Right lobe of liver (tissue), 6 donors: ENCODE results near the gene ACER3. TPM values are rescaled to one million over a fixed set of nuclear protein-coding genes. Genes with fewer than 3 reads are reported as not detected.
"Not testable (repeated sequence)": the region's sequence is repeated elsewhere in the genome, so short reads cannot be mapped to it uniquely, and the experiment has no call there.

Experiments
- ATAC-seq, 4 donors: fragments of 200-7000 bp; cut with Tn5 transposase; one replicate each; pipeline ENCODE4 v1.9.1; 2020; ENCODE audit warnings: mild to moderate bottlenecking in 4 of 4, moderate library complexity in 4 of 4
- DNase-seq, 3 donors: peaks; one replicate each; pipeline ENCODE4 v3.0.0-alpha.2; 2020
- H3K27ac ChIP-seq, 3 donors: fragments of 200-600 bp; one replicate each; pipeline ENCODE4 v1.8.0; 2022
- H3K27me3 ChIP-seq, 2 donors: fragments of 200-600 bp; one replicate each; pipeline ENCODE4 v1.8.0; 2022
- H3K36me3 ChIP-seq, 4 donors: fragments of 200-600 bp; sonication (generic) in 1 of 4; one replicate each; pipeline versions ENCODE4 v1.5.1 to v1.8.0; 2017 to 2022; ENCODE audit warnings: control low read depth in 1 of 4
- H3K4me1 ChIP-seq, 4 donors: fragments of 200-600 bp; sonication (generic) in 1 of 4; one replicate each; pipeline versions ENCODE4 v1.5.1 to v1.8.0; 2017 to 2022; ENCODE audit warnings: control low read depth in 1 of 4
- H3K4me3 ChIP-seq, 3 donors: fragments of 200-600 bp; one replicate each; pipeline ENCODE4 v1.8.0; 2022
- H3K9me3 ChIP-seq, 4 donors: fragments of 200-600 bp; sonication (generic) in 1 of 4; one replicate each; pipeline versions ENCODE4 v1.5.1 to v1.8.0; 2017 to 2022; ENCODE audit warnings: control low read depth in 1 of 4
- POLR2A ChIP-seq: fragments of 450-650 bp; IDR thresholded peaks from one replicate; pipeline ENCODE4 v1.6.1; 2017; ENCODE audit warnings: antibody characterized with exemption, mild to moderate bottlenecking
- WGBS: methylation state at CpG from one replicate; pipeline ENCODE4 v1.1.6; 2018; ENCODE audit warnings: low coverage, low lambda C conversion rate; ENCODE audit not compliant: insufficient coverage; ENCODE audit errors: missing lambda C conversion rate; 5-methylcytosine and 5-hydroxymethylcytosine counted together
- intact Hi-C, 2 donors: fragments of 100-400 bp; cut with DNase I; formaldehyde crosslinking; loops; one replicate each; pipeline versions ENCODE4 v1.11.2 to v1.14.1; 2022
- total RNA-seq, 6 experiments: library from RNA; depleted of rRNA in 2 of 6; stranded (reverse); fragments of >200 nt in 2 of 6; fragmentation: NEBNext Ultra II Directional in 3 of 6; extraction: Animal tissue kit (Norgen Biotek cat#: 25700) in 3 of 6; gene quantifications; one replicate each; pipeline versions ENCODE4 v1.1.0 to v1.2.4, GENCODE V29; 2016 to 2023
- TF ChIP-seq, protein P1 (sequence below), 4 donors: fragments of 200-600 bp in 3 of 4; fragments of 450-650 bp in 1 of 4; IDR thresholded peaks; one replicate each; pipeline versions ENCODE4 v1.5.1 to v1.8.0; 2016 to 2022; ENCODE audit warnings: antibody characterized with exemption in 4 of 4, mild to moderate bottlenecking in 2 of 4
- donor health status: DM: no; HTN: yes; CAD: no.
- donor health status: DM: no; HTN: no; CAD: no.
- donor health status: DM: no; HTN: no; CAD: no.
- donor health status: DM: no; HTN: yes; CAD: no.
- donor health status: DM: no; HTN: yes; CAD: no.

Gene ACER3
- total RNA-seq, 6 experiments from 2014 or later, result 5.1 to 11.6 (median 7.3) TPM

GRCh38 chr11:76849376-76849775 is 11.3 kb upstream of the ACER3 start:
- intact Hi-C loops, result no loop called here
- DNase-seq, result no peak
- Histone ChIP-seq H3K27me3 (no peaks in the 10 kb centered on the region), H3K36me3 (no peaks in the 10 kb centered on the region), H3K4me1 (peaks cover 0 to 15% (median 6%) of the 10 kb centered on the region in 4 donors), H3K9me3 (no peaks in the 10 kb centered on the region), H3K27ac (no peak overlapping the region), H3K4me3 (no peak overlapping the region)
- TF ChIP-seq, protein P1, sequence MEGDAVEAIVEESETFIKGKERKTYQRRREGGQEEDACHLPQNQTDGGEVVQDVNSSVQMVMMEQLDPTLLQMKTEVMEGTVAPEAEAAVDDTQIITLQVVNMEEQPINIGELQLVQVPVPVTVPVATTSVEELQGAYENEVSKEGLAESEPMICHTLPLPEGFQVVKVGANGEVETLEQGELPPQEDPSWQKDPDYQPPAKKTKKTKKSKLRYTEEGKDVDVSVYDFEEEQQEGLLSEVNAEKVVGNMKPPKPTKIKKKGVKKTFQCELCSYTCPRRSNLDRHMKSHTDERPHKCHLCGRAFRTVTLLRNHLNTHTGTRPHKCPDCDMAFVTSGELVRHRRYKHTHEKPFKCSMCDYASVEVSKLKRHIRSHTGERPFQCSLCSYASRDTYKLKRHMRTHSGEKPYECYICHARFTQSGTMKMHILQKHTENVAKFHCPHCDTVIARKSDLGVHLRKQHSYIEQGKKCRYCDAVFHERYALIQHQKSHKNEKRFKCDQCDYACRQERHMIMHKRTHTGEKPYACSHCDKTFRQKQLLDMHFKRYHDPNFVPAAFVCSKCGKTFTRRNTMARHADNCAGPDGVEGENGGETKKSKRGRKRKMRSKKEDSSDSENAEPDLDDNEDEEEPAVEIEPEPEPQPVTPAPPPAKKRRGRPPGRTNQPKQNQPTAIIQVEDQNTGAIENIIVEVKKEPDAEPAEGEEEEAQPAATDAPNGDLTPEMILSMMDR (IDR thresholded peaks at IDR 0.05), result no peak
- TF ChIP-seq POLR2A, result no peak
- 88% methylated on average over 3 of the region's 3 CpGs for WGBS
- ATAC-seq, result no peak

DNA sequence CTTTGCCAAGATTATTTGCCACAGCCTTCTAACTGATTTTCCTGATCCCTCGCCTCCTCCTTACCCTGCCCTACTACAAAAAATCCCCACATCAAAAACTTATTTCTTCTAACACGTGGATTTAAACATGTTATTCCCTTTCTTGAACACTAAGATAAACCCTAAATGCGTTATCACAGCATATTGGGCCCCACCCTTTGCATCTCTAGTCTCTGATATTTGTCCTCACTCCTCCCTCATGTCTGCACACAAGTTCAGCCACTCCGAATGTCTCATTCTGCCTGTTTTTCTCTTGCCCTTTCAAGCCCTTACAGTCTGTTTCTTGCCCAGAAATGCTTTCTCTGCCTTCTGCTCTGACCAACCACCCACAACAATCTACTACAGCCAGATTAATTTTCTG is 10.6 kb upstream of the ACER3 start:
- DNase-seq (no peak), ATAC-seq (no peak)
- H3K27ac ChIP-seq, result no peak overlapping the region
- H3K9me3 ChIP-seq, result no peaks in the 10 kb centered on the region
- H3K27me3 ChIP-seq, result no peaks in the 10 kb centered on the region
- H3K36me3 ChIP-seq, result no peaks in the 10 kb centered on the region
- no peak for TF ChIP-seq POLR2A
- TF ChIP-seq, protein P1 (IDR thresholded peaks at IDR 0.05), result no peak
- no peak overlapping the region for H3K4me3 ChIP-seq
- WGBS, result 72% methylated on average over 4 of the region's 4 CpGs
- H3K4me1 ChIP-seq, result peaks cover 0 to 9% (median 2%) of the 10 kb centered on the region in 4 donors
- intact Hi-C loops, result no loop called here

- peaks cover 0 to 9% (median 2%) of the 10 kb centered on the region in 4 donors for H3K4me1 ChIP-seq
- no peak overlapping the region for H3K4me3 ChIP-seq
- DNase-seq (peak; percentile 65 to 88 (median 82)), ATAC-seq (peak; percentile 99)
- intact Hi-C loops, result no loop called here
- H3K36me3 ChIP-seq, result no peaks in the 10 kb centered on the region
- no peak for TF ChIP-seq POLR2A
- TF ChIP-seq, protein P1 (IDR thresholded peaks at IDR 0.05), result no peak
- H3K27me3 ChIP-seq, result no peaks in the 10 kb centered on the region
- H3K27ac ChIP-seq, result no peak overlapping the region
- H3K9me3 ChIP-seq, result no peaks in the 10 kb centered on the region
- 21% methylated on average over 5 of the region's 6 CpGs for WGBS
Observed at GRCh38 chr11:76850815-76851214, 9.9 kb upstream of the ACER3 start.

- intact Hi-C loops, result no loop called here
- Histone ChIP-seq H3K9me3 (no peaks in the 10 kb centered on the region), H3K4me3 (no peak overlapping the region), H3K36me3 (no peaks in the 10 kb centered on the region), H3K27ac (no peak overlapping the region), H3K4me1 (peaks cover 0 to 9% (median 2%) of the 10 kb centered on the region in 4 donors), H3K27me3 (no peaks in the 10 kb centered on the region)
- WGBS, result 88% methylated on average over 1 of the region's 1 CpG
- no peak for DNase-seq
- ATAC-seq, result no peak
- no peak for TF ChIP-seq POLR2A
- TF ChIP-seq, protein P1 (IDR thresholded peaks at IDR 0.05), result no peak
Observed at GRCh38 chr11:76854709-76855108, 6.0 kb upstream of the ACER3 start.

- DNase-seq, intact Hi-C loops, H3K4me1 ChIP-seq, H3K27ac ChIP-seq, H3K9me3 ChIP-seq, H3K36me3 ChIP-seq, ATAC-seq, H3K27me3 ChIP-seq, H3K4me3 ChIP-seq: not testable (repeated sequence)
- WGBS, result 66% methylated on average over 5 of the region's 5 CpGs
Observed at GRCh38 chr11:76855670-76856069, 5.0 kb upstream of the ACER3 start.
